Upper lobe of left lung (tissue), 6 donors: ENCODE data around the gene NUCKS1. TPM values are rescaled to one million over a fixed set of nuclear protein-coding genes. Genes with fewer than 3 reads are reported as not detected.

Source experiments
- ATAC-seq, 2 donors: fragments of 200-7000 bp; cut with Tn5 transposase; one replicate each; pipeline ENCODE4 v1.9.1; 2022; ENCODE audit warnings: mild to moderate bottlenecking in 2 of 2, moderate library complexity in 2 of 2; ENCODE audit not compliant: low FRiP score in 2 of 2
- DNase-seq, 2 donors: peaks; one replicate each; pipeline ENCODE4 v3.0.0-alpha.2; 2019 to 2020
- H3K27ac ChIP-seq, 4 donors: fragments of 200-600 bp; sonication (generic); one replicate each; pipeline ENCODE4 v1.5.1; 2016 to 2019
- H3K27me3 ChIP-seq, 4 donors: fragments of 200-600 bp; sonication (generic); one replicate each; pipeline ENCODE4 v1.5.1; 2017 to 2019
- H3K36me3 ChIP-seq, 4 donors: fragments of 200-600 bp; sonication (generic); one replicate each; pipeline ENCODE4 v1.5.1; 2016 to 2019
- H3K4me1 ChIP-seq, 4 donors: fragments of 200-600 bp; sonication (generic); one replicate each; pipeline ENCODE4 v1.5.1; 2018 to 2019
- H3K4me3 ChIP-seq, 4 donors: fragments of 200-600 bp; sonication (generic); one replicate each; pipeline ENCODE4 v1.5.1; 2017 to 2019; ENCODE audit warnings: mild to moderate bottlenecking in 2 of 4, moderate library complexity in 1 of 4
- H3K9me3 ChIP-seq, 4 donors: fragments of 200-600 bp; sonication (generic); one replicate each; pipeline ENCODE4 v1.5.1; 2018 to 2019
- EP300 ChIP-seq, 4 donors: sonication (generic); formaldehyde crosslinking; IDR thresholded peaks; one replicate each; pipeline ENCODE4 v1.5.1; 2017; ENCODE audit warnings: antibody characterized with exemption in 4 of 4, control low read depth in 2 of 4
- POLR2A ChIP-seq, 4 donors: fragments of 450-650 bp; IDR thresholded peaks; one replicate each; pipeline ENCODE4 v1.5.1; 2016 to 2017; ENCODE audit warnings: antibody characterized with exemption in 4 of 4, mild to moderate bottlenecking in 2 of 4
- POLR2AphosphoS5 ChIP-seq, 2 donors: sonication (generic); formaldehyde crosslinking; IDR thresholded peaks; one replicate each; pipeline ENCODE4 v1.5.1; 2017; ENCODE audit warnings: antibody characterized with exemption in 2 of 2
- WGBS, 2 donors: methylation state at CpG; one replicate each; pipeline ENCODE4 v1.1.5; 2017 to 2018; 5-methylcytosine and 5-hydroxymethylcytosine counted together
- total RNA-seq, 6 donors: library from RNA; depleted of rRNA in 4 of 6; stranded (reverse); fragments of >200 nt in 4 of 6; gene quantifications; one replicate each; pipeline versions ENCODE4 v1.1.0 to v1.2.1, GENCODE V29; 2016 to 2021
- TF ChIP-seq, protein P1 (sequence below), 6 experiments: fragments of 450-650 bp in 4 of 6; fragments of 200-600 bp in 2 of 6; sonication (generic) in 2 of 6; IDR thresholded peaks; one replicate each; pipeline ENCODE4 v1.5.1; 2016 to 2019; ENCODE audit warnings: antibody characterized with exemption in 6 of 6
- donor health status: DM: no; HTN: no; CAD: no; lungs with moderate emphysema.
- donor health status: DM: no; HTN: yes; CAD: no; lungs with severe emphysema.

NUCKS1 gene
- total RNA-seq, 6 donors from 2014 or later = 65.4 to 182 (median 112) TPM

DNA sequence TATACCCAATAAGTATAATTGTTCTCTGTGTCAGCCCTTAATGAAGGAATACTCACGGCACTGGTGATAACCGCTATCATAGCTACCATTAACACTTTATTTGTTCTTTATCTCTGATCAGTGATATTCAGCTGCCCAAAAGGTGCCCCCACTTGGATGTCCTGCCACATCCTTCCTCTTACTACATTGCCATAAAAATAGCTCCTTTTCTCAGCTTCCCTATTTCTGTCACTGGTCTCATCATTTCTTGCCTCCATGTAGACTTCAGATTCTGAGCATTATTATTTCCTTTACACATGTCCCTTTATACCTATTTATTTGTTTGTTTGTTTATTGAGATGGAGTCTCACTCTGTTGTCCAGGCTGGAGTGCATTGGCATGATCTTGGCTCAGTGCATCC, 28.0 kb upstream of the NUCKS1 start:
- ATAC-seq (no peak), DNase-seq (no peak)
- Histone ChIP-seq H3K36me3 (no peaks in the 10 kb centered on the region), H3K4me1 (peaks cover 6 to 13% (median 12%) of the 10 kb centered on the region in 4 donors), H3K27me3 (no peaks in the 10 kb centered on the region), H3K27ac (no peak overlapping the region), H3K4me3 (no peak overlapping the region), H3K9me3 (no peaks in the 10 kb centered on the region)
- no peak for TF ChIP-seq POLR2AphosphoS5 (IDR thresholded peaks at IDR 0.05)
- TF ChIP-seq POLR2A (IDR thresholded peaks at IDR 0.05) = no peak
- TF ChIP-seq EP300 (IDR thresholded peaks at IDR 0.05) = no peak
- TF ChIP-seq, protein P1, sequence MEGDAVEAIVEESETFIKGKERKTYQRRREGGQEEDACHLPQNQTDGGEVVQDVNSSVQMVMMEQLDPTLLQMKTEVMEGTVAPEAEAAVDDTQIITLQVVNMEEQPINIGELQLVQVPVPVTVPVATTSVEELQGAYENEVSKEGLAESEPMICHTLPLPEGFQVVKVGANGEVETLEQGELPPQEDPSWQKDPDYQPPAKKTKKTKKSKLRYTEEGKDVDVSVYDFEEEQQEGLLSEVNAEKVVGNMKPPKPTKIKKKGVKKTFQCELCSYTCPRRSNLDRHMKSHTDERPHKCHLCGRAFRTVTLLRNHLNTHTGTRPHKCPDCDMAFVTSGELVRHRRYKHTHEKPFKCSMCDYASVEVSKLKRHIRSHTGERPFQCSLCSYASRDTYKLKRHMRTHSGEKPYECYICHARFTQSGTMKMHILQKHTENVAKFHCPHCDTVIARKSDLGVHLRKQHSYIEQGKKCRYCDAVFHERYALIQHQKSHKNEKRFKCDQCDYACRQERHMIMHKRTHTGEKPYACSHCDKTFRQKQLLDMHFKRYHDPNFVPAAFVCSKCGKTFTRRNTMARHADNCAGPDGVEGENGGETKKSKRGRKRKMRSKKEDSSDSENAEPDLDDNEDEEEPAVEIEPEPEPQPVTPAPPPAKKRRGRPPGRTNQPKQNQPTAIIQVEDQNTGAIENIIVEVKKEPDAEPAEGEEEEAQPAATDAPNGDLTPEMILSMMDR (IDR thresholded peaks at IDR 0.05) = no peak
- WGBS, 2 donors = 68 to 74% methylated on average over 2 of the region's 2 CpGs

DNA sequence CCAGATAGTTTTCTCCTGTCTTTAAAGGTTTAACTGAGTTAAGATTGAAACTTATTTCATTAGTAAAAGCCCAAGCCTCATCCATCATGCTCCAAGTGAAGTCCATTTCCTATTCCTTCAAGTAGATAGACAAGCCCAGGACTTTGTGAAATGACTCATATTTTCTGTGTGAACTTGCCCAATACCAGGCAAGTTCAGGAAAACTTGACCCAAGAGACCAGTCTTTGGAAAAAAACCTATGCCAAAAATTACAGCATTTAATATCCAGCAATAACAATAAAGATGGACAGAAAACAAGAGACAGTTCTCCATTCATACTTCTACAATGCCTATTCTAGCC, 25.7 kb upstream of the NUCKS1 start:
- TF ChIP-seq EP300 (IDR thresholded peaks at IDR 0.05) (no peak), POLR2AphosphoS5 (IDR thresholded peaks at IDR 0.05) (no peak), POLR2A (IDR thresholded peaks at IDR 0.05) (no peak)
- TF ChIP-seq, protein P1 (IDR thresholded peaks at IDR 0.05) = no peak
- Histone ChIP-seq H3K9me3 (no peaks in the 10 kb centered on the region), H3K27me3 (no peaks in the 10 kb centered on the region), H3K4me3 (peak overlapping the region in 3 of 4 donors; percentile 65 to 81 (median 72)), H3K4me1 (peaks cover 6 to 13% (median 12%) of the 10 kb centered on the region in 4 donors), H3K36me3 (no peaks in the 10 kb centered on the region), H3K27ac (peak overlapping the region in 3 of 4 donors; percentile 79 to 90 (median 86))
- DNase-seq = no peak
- peak; percentile 16 to 52 for ATAC-seq

DNA sequence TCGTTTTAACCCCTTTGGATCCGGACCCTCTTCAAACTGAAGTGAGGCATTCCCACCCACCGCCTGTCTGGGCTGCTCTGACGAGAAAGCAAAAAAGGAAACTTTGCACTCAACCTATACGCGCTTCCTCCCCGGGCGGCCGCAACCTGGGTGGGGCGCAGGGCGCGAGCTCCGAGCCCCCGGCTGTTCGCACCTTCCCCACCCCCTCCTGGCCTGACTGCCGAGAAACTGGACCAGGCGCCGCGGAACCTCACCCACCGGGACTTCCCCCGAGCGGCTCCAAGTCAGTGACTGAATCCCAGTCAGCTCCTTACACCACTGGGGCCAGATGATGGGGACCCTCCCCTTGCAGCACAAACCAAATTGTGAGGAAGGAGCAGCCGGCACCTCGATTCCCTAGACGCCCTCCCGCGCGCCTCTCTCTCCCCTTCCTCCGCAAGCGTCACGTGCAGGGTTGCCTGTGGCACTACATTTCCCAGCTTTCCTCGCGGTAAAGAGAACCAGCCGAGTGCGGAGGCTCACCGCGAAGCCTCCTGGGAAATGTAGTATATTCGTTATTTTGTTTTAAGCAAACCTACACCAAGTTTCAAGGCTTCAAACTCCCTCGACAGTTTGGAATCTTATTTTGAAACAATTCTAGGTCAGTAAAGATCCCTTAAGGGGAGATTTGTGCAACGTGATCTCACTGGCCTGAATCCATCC, 25.2 kb upstream of the NUCKS1 start, which contains the start of gene RAB29:
Gene RAB29, minus strand, starts transcription at position 468 of the 702 bp plus-strand sequence. CDS start 526 bp downstream, outside the sequence.
- TF ChIP-seq POLR2A (IDR thresholded peaks at IDR 0.05) = peak; percentile 47 to 63 (median 58)
- TF ChIP-seq EP300 (IDR thresholded peaks at IDR 0.05) = no peak
- TF ChIP-seq, protein P1 (IDR thresholded peaks at IDR 0.05) = peak in 1 of 6 experiments; percentile 26
- TF ChIP-seq POLR2AphosphoS5 (IDR thresholded peaks at IDR 0.05) = peak; percentile 74 to 78
- WGBS, 2 donors = 0 to 1% methylated on average over 9 to 23 of the region's 40 CpGs
- Histone ChIP-seq H3K36me3 (no peaks in the 10 kb centered on the region), H3K9me3 (no peaks in the 10 kb centered on the region), H3K4me3 (peak within 1 kb of the TSS; percentile 65 to 82 (median 76)), H3K27ac (peak within 1 kb of the TSS; percentile 64 to 90 (median 82)), H3K27me3 (no peaks in the 10 kb centered on the region), H3K4me1 (peaks cover 6 to 13% (median 12%) of the 10 kb centered on the region in 4 donors)
- DNase-seq (peak; percentile 88 to 92), ATAC-seq (peak; percentile 94 to 99)

DNA sequence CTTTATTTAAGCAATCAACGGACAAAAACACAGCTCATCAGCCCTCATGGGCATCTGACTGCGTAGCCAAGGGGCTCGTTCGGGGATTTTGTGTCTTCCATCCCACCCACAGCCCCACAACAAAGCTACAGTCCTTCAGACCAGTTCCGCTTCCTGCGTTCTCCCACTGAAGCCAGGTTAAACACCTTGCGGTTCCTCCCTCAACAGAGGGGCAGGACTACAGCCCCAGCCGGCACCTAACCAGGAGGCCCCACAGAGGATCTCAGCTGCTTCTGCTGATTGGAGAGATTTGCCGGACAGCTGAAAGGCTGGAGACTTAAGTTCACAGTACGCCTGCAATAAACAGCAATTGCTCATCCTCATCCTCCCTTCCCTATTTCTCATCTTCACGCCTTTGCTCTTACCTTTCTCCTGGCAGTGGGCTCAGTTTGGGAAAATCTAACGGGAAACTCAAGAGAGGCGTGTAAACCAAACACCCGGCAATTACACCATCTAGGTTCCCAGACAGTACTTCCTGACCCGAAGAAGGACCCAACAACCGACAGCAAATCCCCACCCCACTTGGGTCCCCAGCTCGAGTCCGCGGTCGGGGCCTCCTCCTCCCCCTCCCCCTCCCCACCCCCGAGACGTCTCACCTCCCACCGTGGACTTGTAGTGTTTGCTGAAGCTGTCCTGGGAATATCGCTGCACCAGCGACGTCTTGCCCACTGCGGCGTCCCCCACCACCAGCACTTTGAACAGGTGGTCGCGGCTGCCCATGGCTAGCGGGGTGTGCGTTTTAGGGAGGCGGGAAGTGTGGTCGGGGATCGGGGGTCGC, 24.4 kb upstream of the NUCKS1 start:
- Histone ChIP-seq H3K4me1 (peaks cover 6 to 13% (median 12%) of the 10 kb centered on the region in 4 donors), H3K27ac (peak overlapping the region; percentile 64 to 90 (median 82)), H3K36me3 (no peaks in the 10 kb centered on the region), H3K4me3 (peak overlapping the region; percentile 65 to 82 (median 76)), H3K9me3 (no peaks in the 10 kb centered on the region), H3K27me3 (no peaks in the 10 kb centered on the region)
- peak in 1 of 2 donors; percentile 25 for DNase-seq
- 24 to 37% methylated on average over 16 to 19 of the region's 36 CpGs for WGBS, 2 donors
- TF ChIP-seq EP300 (IDR thresholded peaks at IDR 0.05) (no peak), POLR2AphosphoS5 (IDR thresholded peaks at IDR 0.05) (no peak), POLR2A (IDR thresholded peaks at IDR 0.05) (no peak)
- TF ChIP-seq, protein P1 (IDR thresholded peaks at IDR 0.05) = no peak
- peak; percentile 41 to 62 for ATAC-seq
